MCF 10A (cell line): ENCODE measurements around the gene LPA. TPM values are rescaled to one million over a fixed set of nuclear protein-coding genes. Genes with fewer than 3 reads are reported as not detected.

Source experiments
- BruUV-seq: library from RNA; stranded (reverse); fragments of 400-500 nt; replicated peaks from 2 replicates; lab custom pipeline; 2021; lab: Mats Ljungman, UMichigan
- CTCF ChIA-PET: fragments of 300-600 bp; sonication (Branson Sonifier 250); formaldehyde crosslinking; extraction: SDS; loops from one replicate; lab custom pipeline; 2021; ENCODE audit warnings: antibody characterized with exemption, inconsistent platforms; lab: Yijun Ruan, JAX
- POLR2A ChIA-PET: fragments of 300-600, 350-650 bp; sonication (Branson Sonifier 250); formaldehyde crosslinking; extraction: SDS; loops from one replicate; lab custom pipeline; 2020; ENCODE audit warnings: antibody characterized with exemption, inconsistent platforms; lab: Yijun Ruan, JAX
- DNase-seq: peaks from one replicate; pipeline ENCODE4 v3.0.0-alpha.2; 2018; ENCODE audit not compliant: unreplicated experiment
- H3K27ac Mint-ChIP-seq: one replicate; pipeline ENCODE4 v1.8.0; 2022; ENCODE audit warnings: mild to moderate bottlenecking, low read depth, mixed read lengths; ENCODE audit not compliant: unreplicated experiment
- H3K27me3 Mint-ChIP-seq: one replicate; pipeline ENCODE4 v1.8.0; 2022; ENCODE audit warnings: mixed read lengths; ENCODE audit not compliant: insufficient read depth, unreplicated experiment
- H3K36me3 Mint-ChIP-seq: one replicate; pipeline ENCODE4 v1.8.0; 2022; ENCODE audit warnings: mild to moderate bottlenecking, moderate library complexity, mixed read lengths; ENCODE audit not compliant: insufficient read depth, unreplicated experiment
- H3K4me1 Mint-ChIP-seq: one replicate; pipeline ENCODE4 v1.8.0; 2022; ENCODE audit warnings: mixed read lengths; ENCODE audit not compliant: insufficient read depth, unreplicated experiment
- H3K4me3 Mint-ChIP-seq: one replicate; pipeline ENCODE4 v1.8.0; 2022; ENCODE audit warnings: mild to moderate bottlenecking, moderate library complexity, mixed read lengths; ENCODE audit not compliant: unreplicated experiment
- H3K9me3 Mint-ChIP-seq: one replicate; pipeline ENCODE4 v1.8.0; 2022; ENCODE audit warnings: mixed read lengths; ENCODE audit not compliant: unreplicated experiment
- intact Hi-C: fragments of 100-400 bp; cut with micrococcal nuclease; formaldehyde crosslinking; loops from 2 replicates; pipeline ENCODE4 v1.14.1; 2022
- total RNA-seq: library from RNA; stranded (reverse); gene quantifications from 2 replicates; pipeline ENCODE4 v1.2.3, GENCODE V29; 2022
- TF ChIP-seq, protein P1 (sequence below): fragments of 200-600 bp; IDR thresholded peaks from one replicate; pipeline ENCODE4 v1.8.0; 2022; ENCODE audit warnings: antibody characterized with exemption, mild to moderate bottlenecking; ENCODE audit not compliant: unreplicated experiment

LPA gene
- total RNA-seq, 1 experiment from 2014 or later, result not detected

DNA sequence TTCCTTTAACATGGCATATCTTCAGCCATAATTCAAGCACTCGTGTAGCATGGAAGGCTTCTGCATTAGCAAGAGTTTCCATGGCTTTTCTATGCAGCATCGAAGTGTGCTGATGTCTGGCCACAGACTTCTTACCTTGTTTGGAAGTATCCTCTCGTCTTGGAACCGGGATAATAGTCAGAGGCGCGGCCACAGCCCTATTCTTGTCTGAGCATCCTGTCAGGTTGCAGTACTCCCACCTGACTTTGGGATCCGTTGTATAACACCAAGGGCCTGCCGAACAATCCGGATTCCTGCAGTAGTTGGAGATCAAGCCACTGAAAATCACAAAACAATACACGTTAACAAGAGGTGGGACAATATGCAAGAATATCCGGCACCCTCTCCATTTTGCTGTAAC lies 177.0 kb downstream of the LPA start:
- no peak for DNase-seq
- peaks cover 6% of the 10 kb centered on the region for H3K9me3 Mint-ChIP-seq
- no peak overlapping the region for H3K4me3 Mint-ChIP-seq
- no peaks in the 10 kb centered on the region for H3K27me3 Mint-ChIP-seq
- BruUV-seq, result no TSS peak
- no peaks in the 10 kb centered on the region for H3K4me1 Mint-ChIP-seq
- TF ChIP-seq, protein P1, sequence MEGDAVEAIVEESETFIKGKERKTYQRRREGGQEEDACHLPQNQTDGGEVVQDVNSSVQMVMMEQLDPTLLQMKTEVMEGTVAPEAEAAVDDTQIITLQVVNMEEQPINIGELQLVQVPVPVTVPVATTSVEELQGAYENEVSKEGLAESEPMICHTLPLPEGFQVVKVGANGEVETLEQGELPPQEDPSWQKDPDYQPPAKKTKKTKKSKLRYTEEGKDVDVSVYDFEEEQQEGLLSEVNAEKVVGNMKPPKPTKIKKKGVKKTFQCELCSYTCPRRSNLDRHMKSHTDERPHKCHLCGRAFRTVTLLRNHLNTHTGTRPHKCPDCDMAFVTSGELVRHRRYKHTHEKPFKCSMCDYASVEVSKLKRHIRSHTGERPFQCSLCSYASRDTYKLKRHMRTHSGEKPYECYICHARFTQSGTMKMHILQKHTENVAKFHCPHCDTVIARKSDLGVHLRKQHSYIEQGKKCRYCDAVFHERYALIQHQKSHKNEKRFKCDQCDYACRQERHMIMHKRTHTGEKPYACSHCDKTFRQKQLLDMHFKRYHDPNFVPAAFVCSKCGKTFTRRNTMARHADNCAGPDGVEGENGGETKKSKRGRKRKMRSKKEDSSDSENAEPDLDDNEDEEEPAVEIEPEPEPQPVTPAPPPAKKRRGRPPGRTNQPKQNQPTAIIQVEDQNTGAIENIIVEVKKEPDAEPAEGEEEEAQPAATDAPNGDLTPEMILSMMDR, result no peak
- intact Hi-C loops, result no loop called here
- ChIA-PET POLR2A (no interaction called here), CTCF (interaction anchor here (1.5 kb wide), 1 partner anchor 47 kb away, joined by 5 read pairs; no protein-coding TSS in a partner anchor)
- H3K27ac Mint-ChIP-seq, result no peak overlapping the region
- H3K36me3 Mint-ChIP-seq, result peaks cover 5% of the 10 kb centered on the region

Other genes starting within 250 kb of the LPA start
- not detected in 2 replicates for gene PLG, start 38.0 kb upstream of the LPA start, total RNA-seq